GM21528 (cell line): ENCODE measurements around the gene PRSS12.
"Not testable (repeated sequence)": the region's sequence is repeated elsewhere in the genome, so short reads cannot be mapped to it uniquely, and the experiment has no call there.

ENCODE experiments used
- ATAC-seq: cut with Tn5 transposase; IDR thresholded peaks from one replicate; pipeline ENCODE4 v1.9.1; 2021; ENCODE audit warnings: mild to moderate bottlenecking, moderate library complexity; ENCODE audit not compliant: unreplicated experiment, low FRiP score

The PRSS12 gene

DNA sequence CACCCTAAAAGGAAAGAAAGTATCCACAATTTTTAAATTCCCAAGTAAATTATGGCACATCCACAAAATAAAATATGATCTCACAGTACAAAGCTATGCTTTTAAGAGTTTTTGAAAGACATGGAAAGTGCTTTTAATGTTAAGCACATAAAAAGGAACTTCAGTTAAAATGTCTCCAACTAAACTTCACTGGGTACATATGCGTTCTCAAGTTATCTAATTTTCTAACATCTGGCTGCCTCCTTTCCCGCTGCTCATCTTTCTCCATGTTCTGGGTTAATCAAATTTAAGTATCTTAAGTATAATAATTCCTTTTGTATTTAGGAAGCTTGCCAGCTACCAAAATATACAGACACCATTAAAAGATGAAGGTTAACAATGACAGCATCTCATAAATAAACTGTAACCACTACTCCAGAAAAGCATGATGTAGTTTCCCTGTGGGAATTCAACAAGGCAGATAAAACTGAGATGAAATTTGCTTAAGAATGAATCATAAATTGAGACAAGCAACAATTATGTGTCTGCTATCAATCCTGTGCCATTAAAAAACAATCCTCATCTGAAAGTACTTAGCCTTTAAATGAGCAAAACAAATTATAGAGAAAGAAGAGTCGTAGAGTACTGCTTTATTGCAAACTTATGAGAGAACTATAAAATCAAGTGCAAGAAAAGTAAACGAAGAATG, 25.1 kb downstream of the PRSS12 start:
- no peak for ATAC-seq

DNA sequence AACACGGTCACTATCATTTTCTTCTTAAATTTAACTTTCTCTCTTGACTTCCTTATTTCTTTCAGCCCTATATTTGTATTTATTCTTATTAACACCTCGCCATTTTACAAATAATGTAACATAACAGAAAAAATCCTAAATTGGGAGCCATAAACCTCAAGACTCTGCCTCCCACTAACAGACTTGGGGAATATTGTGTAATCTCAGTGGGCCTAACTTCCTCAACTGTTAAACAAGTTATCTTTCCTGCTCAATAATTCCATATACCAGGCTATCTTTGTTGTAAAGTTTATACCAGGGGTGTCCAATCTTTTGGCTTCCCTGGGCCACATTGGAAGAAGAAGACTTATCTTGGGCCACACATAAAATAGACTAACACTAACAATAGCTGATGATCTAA, 26.2 kb downstream of the PRSS12 start:
- ATAC-seq = no peak

- no peak for ATAC-seq
These were observed 27.4 kb downstream of the PRSS12 start for GRCh38 chr4:118325431-118325830.

GRCh38 chr4:118322831-118323502, 29.8 kb downstream of the PRSS12 start:
- ATAC-seq = no peak

DNA sequence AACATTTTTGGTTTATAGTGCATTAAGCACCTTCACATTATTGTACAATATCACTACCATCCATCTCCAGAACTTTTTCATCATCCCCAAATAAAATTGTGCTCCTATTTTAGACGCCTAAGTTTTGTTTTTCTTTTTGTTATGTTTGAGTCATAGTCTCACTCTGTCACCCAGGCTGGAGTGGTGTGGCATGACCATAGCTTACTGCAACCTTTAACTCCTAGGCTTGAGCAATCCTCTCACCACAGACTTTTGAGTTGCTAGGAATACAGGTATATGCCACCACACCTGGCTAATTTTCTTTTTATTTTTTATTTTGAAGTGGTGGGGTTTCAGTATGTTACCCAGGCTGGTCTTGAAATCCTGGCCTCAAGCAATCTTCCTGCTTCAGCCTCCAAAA, 33.9 kb downstream of the PRSS12 start:
- ATAC-seq = no peak

GRCh38 chr4:118317691-118318090, 35.1 kb downstream of the PRSS12 start:
- ATAC-seq = no peak

DNA sequence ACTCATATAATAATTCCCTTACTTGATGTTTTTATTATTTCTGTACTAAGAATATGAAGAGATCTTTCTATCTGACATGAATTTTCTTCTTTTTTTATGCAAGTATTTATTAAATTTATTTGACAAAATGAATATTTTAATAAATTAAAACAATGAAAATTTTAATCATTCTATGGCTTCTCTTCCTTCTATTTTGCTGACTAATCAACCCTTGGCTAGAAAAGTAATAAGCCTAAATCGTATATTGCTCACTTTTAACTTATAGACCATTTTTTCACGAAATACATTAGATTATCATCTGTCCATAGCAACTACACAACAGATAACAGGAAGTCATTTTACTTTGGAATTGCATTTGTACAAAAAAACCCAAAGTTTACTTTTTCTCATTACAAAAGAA, 38.6 kb downstream of the PRSS12 start:
- no peak for ATAC-seq

GRCh38 chr4:118313098-118313497, 39.7 kb downstream of the PRSS12 start:
- ATAC-seq = no peak

GRCh38 chr4:118308306-118309030, 44.3 kb downstream of the PRSS12 start:
- ATAC-seq = no peak

DNA sequence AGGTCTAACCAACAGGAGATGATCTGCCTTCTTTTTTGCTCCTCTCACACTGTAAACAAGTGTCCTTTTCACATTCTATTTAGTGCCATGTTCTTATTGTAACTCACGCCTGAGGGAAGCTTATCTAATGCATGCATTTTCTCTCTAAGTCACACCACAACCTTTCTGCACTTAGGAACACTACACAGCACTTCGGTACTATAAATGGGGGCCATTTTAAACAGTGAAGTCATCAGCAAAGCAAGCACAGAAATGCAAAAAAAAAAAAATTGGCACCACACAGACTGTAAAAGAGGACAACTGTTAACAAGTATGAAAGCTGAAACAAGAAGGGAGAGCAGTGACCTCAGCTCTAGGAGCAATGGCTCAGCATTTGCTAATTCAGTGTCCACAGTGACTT, 45.2 kb downstream of the PRSS12 start:
- ATAC-seq = no peak

DNA sequence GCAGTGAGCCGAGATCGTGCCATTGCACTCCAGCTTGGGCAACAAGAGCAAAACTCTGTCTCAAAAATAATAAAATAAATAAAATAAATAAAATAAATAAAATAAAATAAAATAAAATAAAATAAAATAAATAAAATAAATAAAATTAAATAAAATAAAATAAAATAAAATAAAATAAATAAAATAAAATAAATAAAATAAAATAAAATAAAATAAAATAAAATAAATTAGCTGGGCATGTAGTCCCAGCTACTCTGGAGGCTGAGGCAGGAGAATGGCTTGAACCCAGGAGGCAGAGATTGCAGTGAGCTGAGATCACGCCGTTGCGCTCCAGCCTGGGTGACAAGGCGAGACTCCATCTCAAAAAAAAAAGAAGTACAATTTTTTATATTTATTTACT, 53.2 kb downstream of the PRSS12 start:
- ATAC-seq = not testable (repeated sequence)

DNA sequence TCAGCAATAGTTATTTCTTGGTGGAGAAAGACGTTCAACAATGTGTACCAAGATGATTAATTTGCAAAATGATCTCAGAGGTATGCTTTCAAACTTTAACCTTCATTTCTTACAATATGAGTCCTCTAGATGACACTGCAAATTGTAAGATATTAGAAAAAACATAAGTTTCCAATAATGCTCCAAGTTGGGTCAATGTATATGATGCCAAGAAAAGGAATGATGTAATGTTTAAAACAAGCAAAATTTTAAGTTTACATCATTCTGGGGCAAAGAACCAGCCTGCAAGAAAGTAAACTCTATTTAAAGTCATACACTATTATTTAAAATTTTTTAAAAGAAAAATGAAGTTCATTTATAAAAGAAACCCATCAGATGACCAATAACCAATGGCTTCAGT, 56.1 kb downstream of the PRSS12 start:
- ATAC-seq = no peak

- ATAC-seq = no peak
These were observed 61.9 kb downstream of the PRSS12 start for GRCh38 chr4:118290951-118291350.

- ATAC-seq = no peak
These were observed 63.0 kb downstream of the PRSS12 start for GRCh38 chr4:118289794-118290193.

DNA sequence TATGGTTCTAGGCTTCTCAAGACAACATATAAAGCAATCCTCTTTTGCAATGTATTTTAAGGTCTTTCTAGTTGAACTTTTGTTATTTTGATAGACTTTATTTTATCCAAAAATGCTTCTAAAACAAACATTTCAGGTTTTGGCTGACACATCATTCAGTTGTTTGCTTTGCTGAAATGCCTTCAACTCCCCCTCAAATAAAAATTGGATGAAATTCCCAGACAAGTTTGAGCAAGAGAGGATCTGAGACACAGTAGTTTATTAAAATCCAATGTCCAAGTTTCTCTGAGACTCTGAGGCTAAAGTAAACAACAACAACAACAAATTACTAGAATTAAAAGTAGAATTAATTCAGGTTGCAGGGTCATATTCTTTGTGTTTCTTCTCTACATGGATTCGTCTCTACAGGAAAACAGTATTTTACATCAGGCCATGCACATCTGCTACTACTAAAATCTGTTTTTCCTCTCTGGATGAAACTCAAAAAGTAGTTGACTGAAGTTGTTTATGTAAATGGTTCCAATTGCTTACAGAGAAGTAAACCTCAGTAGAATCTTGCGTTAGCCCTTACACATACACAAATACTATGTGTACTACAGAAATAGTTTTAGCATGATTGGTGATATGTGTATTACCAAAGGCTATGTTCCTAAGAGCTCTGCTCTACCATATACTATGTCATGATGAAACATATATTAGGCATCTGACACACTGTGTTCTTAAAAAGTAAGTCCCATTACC, 64.9 kb downstream of the PRSS12 start:
- no peak for ATAC-seq

GRCh38 chr4:118286685-118287084, 66.1 kb downstream of the PRSS12 start:
- ATAC-seq = no peak

- no peak for ATAC-seq
These were observed 66.9 kb downstream of the PRSS12 start for GRCh38 chr4:118285931-118286330.

DNA sequence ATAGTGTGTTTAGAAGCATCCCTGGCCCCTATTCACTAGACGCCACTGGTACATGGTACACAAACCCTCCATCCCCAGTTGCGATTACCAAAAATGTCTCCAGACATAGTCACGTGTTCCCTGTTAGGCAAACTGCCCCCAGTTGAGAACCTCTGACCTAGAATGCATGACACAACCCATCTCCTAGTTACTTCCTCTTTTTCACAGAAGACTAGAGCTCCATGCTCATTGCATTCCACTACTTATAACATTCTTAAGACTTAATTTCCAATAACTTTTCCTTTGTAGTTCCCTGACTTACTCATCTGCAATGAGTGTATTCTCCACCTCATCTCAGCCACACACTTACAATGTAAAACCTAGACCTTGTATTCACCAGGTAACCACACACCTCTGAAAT, 68.6 kb downstream of the PRSS12 start:
- ATAC-seq = peak; percentile 52

- ATAC-seq = no peak
These were observed 70.1 kb downstream of the PRSS12 start for GRCh38 chr4:118282692-118283091.

- no peak for ATAC-seq
These were observed 71.0 kb downstream of the PRSS12 start for GRCh38 chr4:118281611-118282442.
